ENCODE results near the gene FKBP4. TPM values are rescaled to one million over a fixed set of nuclear protein-coding genes. Genes with fewer than 3 reads are reported as not detected.

FKBP4 gene
- total and polyA plus RNA-seq, 2 donors (not counting 1 experiment from before 2014, with no cell fraction given): 19.3 to 56.7 TPM

GRCh38 chr12:2811801-2812200 is 17.0 kb downstream of the FKBP4 start:
- H3K4me2 ChIP-seq (replicated peaks; ENCODE audit: low read depth, low read length, poor library complexity, severe bottlenecking): peak overlapping the region; percentile 81
- TF ChIP-seq EZH2 (IDR thresholded peaks at IDR 0.05; ENCODE audit: borderline replicate concordance, insufficient read depth, low read depth, low read length, poor library complexity, severe bottlenecking) (no peak), CTCF (IDR thresholded peaks at IDR 0.05) (no peak)
- H3K4me3 ChIP-seq (ENCODE audit: control extremely low read depth in 1 of 5, extremely low read depth in 1 of 5, insufficient read depth in 1 of 5, low read depth in 2 of 5, low read length in 4 of 5): peak overlapping the region; percentile 56 to 99 (median 87)

More at GRCh38 chr12:2811801-2812200, 17.0 kb downstream of the FKBP4 start:
- intact Hi-C loops (cut with micrococcal nuclease): loop anchor here (1.0 to 5.0 kb wide), 5 partner anchors 18 to 1010 kb away; partner anchors contain the start of genes CRACR2A and FKBP4
- Histone ChIP-seq H3K27me3 (replicated peaks in 1 of 4; ENCODE audit: control extremely low read depth in 1 of 4, control insufficient read depth in 3 of 4, insufficient read depth in 4 of 4, low read length in 3 of 4) (no peaks in the 10 kb centered on the region), H3K9ac (ENCODE audit: low read length) (peak overlapping the region; percentile 87), H3K27ac (ENCODE audit: low read length in 2 of 2) (peak overlapping the region; percentile 79 to 90), H3K4me1 (ENCODE audit: control insufficient read depth in 2 of 2, insufficient read depth in 2 of 2, low read length in 2 of 2) (peaks cover 14 to 16% of the 10 kb centered on the region in 2 donors), H3K36me3 (replicated peaks in 1 of 2; ENCODE audit: control extremely low read depth in 1 of 2, control insufficient read depth in 1 of 2, extremely low read depth in 1 of 2, insufficient read depth in 2 of 2, low read length in 1 of 2) (peaks cover 0 to 1% of the 10 kb centered on the region in 2 experiments), H4K20me1 (ENCODE audit: control insufficient read depth, insufficient read depth, low read length, poor library complexity, severe bottlenecking) (peaks cover 3% of the 10 kb centered on the region), H3K9me3 (ENCODE audit: control extremely low read depth in 1 of 3, control insufficient read depth in 2 of 3, insufficient read depth in 1 of 3, low read length in 2 of 3) (no peaks in the 10 kb centered on the region), H2AFZ (ENCODE audit: insufficient read depth, low read depth, low read length, poor library complexity, severe bottlenecking) (peak overlapping the region; percentile 94), H3K79me2 (ENCODE audit: control insufficient read depth, insufficient read depth, low read length) (peaks cover 48% of the 10 kb centered on the region)
- DNase-seq: no peak
- ChIA-PET POLR2A (interaction anchor here (0.7 to 1.6 kb wide), 2 partner anchors 16 to 1020 kb away, joined by 5 to 17 read pairs; partner anchors contain the start of gene FKBP4), CTCF (no interaction called here)
- Mint-ChIP-seq H3K4me1 (peaks cover 29% of the 10 kb centered on the region), H3K27me3 (no peaks in the 10 kb centered on the region), H3K27ac (no peak overlapping the region), H3K9me3 (ENCODE audit: insufficient read depth) (no peaks in the 10 kb centered on the region), H3K4me3 (peak overlapping the region; percentile 68)
- ATAC-seq (ENCODE audit: low read depth): no peak
- 100% methylated on average over 1 of the region's 5 CpGs for WGBS (ENCODE audit: insufficient coverage)

Data from B cell (primary cell).